D721Med (cell line): Measurements from ENCODE around the gene KCNMB1.

ENCODE experiments used
- DNase-seq: peaks from one replicate; pipeline ENCODE4 v3.0.0; 2011; ENCODE audit warnings: low spot score; ENCODE audit not compliant: insufficient read length
- FAIRE-seq: peaks from 2 replicates; lab custom pipeline; 2011; peaks lifted over from hg19 to GRCh38; lab: Jason Lieb, UNC
- TF ChIP-seq, protein P1 (sequence below): IDR thresholded peaks from 2 replicates; pipeline ENCODE4 v1.5.1; 2012; ENCODE audit warnings: mild to moderate bottlenecking, control low read depth; ENCODE audit not compliant: insufficient read depth; ENCODE audit errors: missing control alignments

Gene KCNMB1

DNA sequence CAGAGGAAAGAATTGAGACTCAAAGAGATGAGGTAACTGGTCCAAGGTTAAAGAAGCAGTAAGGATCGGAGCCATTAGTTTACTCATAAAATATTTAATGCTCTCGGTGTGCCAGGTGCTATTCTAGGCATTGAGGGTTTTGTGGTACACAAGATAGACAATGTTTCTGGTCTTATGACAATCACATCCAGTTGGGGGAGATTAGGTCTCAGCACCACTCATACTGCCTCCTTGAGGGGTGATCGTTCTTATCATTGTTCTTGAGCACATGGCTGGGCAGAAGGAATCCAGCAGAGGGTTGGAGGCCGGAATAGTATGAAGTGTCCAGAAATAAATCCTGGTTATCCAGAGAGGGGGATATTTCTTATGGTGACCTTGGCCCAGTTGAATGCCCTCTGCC, 50.9 kb downstream of the KCNMB1 start:
- TF ChIP-seq, protein P1, sequence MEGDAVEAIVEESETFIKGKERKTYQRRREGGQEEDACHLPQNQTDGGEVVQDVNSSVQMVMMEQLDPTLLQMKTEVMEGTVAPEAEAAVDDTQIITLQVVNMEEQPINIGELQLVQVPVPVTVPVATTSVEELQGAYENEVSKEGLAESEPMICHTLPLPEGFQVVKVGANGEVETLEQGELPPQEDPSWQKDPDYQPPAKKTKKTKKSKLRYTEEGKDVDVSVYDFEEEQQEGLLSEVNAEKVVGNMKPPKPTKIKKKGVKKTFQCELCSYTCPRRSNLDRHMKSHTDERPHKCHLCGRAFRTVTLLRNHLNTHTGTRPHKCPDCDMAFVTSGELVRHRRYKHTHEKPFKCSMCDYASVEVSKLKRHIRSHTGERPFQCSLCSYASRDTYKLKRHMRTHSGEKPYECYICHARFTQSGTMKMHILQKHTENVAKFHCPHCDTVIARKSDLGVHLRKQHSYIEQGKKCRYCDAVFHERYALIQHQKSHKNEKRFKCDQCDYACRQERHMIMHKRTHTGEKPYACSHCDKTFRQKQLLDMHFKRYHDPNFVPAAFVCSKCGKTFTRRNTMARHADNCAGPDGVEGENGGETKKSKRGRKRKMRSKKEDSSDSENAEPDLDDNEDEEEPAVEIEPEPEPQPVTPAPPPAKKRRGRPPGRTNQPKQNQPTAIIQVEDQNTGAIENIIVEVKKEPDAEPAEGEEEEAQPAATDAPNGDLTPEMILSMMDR = no peak
- no peak for FAIRE-seq
- DNase-seq = no peak

DNA sequence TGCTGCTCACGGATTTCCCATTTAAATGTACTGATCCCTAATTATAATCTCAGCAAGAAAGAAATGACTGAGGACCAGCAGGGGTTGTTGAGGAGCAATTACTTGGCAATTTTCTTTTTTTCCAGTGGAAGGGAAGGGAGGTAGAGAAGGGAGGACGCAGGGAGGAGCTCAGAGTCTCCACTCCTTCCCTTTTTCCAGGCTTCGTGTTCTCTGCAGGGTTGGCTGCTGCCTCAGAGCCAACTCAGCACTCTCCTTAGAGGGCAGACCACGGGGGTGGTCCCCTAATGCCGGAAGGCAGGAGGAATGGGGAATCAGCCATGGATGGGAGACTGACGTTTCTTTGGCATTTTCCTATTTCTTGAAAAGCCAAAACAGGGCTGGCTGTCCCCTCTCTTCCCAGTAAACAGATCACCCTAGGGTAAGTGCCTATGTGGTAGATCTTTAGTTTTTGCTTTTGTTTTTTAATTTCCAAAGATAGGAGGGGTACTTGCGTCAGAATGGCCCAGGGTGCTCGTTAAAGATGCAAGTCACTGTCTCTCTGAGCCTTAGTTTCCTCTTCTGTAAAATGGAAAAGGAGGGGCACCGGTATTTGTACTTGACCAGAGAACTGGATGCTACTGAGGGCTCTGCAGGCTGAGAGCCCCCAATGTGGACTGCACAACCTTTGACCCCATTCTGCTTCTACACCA, 52.0 kb downstream of the KCNMB1 start:
- no peak for DNase-seq
- FAIRE-seq = no peak
- TF ChIP-seq, protein P1 = no peak

GRCh38 chr5:170336065-170336464, 53.1 kb downstream of the KCNMB1 start:
- TF ChIP-seq, protein P1 = no peak
- DNase-seq (no peak), FAIRE-seq (no peak)

DNA sequence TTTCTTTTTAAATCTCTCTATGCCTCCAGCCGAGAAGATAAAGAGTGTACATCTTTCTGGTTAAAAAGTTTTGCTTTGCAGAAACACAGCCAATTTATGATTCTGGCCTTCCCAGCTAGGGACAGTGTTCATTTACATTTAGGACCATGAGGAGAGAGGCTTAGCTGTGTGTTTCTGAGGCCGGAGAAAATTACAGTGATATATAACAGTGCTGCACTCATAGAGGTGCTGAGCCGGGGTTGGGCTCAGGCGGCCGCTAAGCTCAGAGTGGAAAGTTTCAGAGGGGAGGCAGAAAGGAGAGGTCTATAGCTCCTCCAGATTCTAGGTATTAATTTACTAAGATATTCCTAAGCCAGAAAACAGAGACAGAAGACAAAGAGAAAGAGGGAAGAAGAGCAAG, 54.5 kb downstream of the KCNMB1 start:
- TF ChIP-seq, protein P1 = no peak
- FAIRE-seq = no peak
- DNase-seq = no peak

GRCh38 chr5:170333161-170333910, 55.8 kb downstream of the KCNMB1 start:
- no peak for DNase-seq
- TF ChIP-seq, protein P1 = no peak
- no peak for FAIRE-seq

DNA sequence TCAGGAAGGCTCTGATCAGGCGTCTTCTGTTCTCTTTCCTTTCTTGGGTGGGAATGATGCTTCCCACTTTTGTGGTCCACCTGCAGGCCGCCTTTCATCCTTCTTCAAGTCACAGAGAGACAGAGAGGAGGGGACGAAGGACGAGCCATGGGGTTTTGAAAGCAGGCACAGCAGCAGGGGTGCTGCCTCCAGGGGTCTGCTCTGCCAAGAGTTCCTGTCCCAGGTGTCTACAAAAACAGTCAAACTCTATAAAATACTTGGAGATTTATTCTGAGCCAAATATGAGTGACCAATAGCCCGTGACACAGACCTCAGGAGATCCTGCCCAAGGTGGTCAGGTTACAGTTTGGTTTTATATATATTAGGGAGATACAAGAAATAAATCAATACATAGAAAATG, 57.1 kb downstream of the KCNMB1 start:
- FAIRE-seq (no peak), DNase-seq (no peak)
- TF ChIP-seq, protein P1 = no peak

DNA sequence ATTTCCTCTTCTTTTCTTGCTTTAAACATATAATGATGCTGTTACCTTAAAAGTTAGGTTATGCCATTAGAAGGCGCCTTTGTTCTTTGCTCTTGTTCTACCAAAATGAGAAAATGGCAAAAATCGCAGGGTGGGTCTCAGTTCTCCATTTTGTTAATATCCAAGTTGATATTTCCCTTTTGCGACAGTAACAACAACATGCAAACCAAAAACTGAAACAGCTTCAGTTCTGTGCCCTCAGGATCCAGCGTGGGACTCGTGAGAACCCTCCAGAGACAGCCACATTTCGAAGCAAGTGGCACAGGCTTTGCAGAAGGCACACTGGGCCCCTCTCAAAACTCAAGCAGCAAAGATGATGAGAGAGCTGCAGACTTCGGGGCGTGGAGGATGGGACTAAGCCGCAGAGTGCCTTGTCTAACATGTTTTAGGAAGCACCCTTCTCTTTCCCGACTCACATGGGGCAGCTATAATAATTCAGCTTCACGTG, 58.6 kb downstream of the KCNMB1 start:
- DNase-seq = no peak
- TF ChIP-seq, protein P1 = no peak
- FAIRE-seq = no peak
